ENCODE results near the gene RNH1.
A peak's percentile ranks its signal among the peaks of the same experiment; 100 is the strongest.

RNH1 gene

GRCh38 chr11:506995-507726, at the start of gene RNH1:
Gene RNH1 (minus strand): TSS chr11:507242. CDS start chr11:502162, 5,080 bp downstream.
- DNase-seq, result peak; percentile 87

DNA sequence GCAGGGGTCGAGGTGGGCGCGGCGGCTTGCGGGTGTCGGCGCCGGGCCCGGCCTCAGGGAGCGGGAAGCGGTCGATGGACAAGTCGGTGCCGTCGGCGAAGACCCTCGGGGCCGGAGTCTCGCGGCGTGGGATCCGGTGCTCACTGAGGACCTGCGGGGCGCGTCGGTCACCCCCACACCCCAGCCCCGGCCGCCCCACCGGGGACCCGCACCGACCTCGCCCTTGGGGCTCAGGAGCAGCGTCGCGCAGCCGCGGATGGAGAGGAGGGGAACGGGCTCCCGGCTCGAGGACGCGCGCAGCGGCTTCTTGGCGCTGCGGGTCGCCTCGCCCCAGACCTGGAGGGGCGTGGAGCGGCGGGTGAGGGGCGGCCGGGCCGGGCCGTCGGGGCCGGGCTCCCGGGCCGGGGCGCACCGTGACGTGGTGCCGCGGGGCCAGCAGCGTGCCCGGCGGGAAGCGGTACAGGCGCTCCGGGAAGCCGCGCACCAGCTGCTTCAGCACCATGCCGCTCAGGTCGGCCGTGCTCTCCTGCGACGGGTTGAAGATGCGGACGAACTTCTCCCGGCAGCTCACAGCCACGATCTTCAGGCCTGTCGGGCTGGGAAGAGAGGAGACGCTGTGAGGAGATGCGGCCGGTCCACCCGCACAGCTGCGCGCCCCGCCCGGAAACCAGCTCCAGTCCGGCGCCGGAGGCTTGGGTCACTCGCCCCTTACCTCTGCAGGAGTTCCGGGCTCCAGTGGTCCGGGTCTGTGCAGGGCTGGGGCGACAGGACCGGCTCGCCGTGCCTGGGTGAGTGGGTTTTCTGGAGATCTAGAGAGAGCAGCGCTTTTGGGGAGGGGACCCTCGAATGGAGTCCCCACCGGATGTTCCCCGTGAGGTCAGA, 49.0 kb upstream of the RNH1 start:
- no peak for DNase-seq

- DNase-seq, result peak; percentile 24
Observed at GRCh38 chr11:555227-555779, 48.3 kb upstream of the RNH1 start.

GRCh38 chr11:554428-555226, 47.6 kb upstream of the RNH1 start:
- DNase-seq, result peak; percentile 85

GRCh38 chr11:553988-554340, 46.9 kb upstream of the RNH1 start:
- DNase-seq, result no peak

- no peak for DNase-seq
Observed at GRCh38 chr11:553083-553987, 46.3 kb upstream of the RNH1 start.

- DNase-seq, result no peak
Observed at GRCh38 chr11:551596-551995, 44.6 kb upstream of the RNH1 start.

DNA sequence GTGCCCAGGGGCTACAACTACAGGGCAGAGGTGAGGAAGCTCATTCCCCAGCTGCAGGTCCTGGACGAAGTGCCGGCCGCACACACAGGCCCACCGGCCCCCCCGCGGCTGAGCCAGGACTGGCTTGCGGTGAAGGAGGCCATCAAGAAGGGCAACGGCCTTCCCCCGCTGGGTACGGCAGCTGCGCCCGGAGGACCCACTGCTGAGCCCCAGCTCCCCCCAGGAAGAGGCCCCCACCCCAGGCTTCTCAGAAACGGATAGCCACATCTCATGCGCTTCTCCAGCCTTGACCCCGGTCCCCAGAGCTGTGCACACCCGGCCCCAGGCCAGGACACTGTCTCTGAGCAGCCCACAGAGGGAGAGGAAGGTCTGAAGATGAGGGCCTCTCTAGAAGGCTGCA, 44.1 kb upstream of the RNH1 start:
- no peak for DNase-seq

- no peak for DNase-seq
Observed at GRCh38 chr11:550746-551085, 43.7 kb upstream of the RNH1 start.

DNA sequence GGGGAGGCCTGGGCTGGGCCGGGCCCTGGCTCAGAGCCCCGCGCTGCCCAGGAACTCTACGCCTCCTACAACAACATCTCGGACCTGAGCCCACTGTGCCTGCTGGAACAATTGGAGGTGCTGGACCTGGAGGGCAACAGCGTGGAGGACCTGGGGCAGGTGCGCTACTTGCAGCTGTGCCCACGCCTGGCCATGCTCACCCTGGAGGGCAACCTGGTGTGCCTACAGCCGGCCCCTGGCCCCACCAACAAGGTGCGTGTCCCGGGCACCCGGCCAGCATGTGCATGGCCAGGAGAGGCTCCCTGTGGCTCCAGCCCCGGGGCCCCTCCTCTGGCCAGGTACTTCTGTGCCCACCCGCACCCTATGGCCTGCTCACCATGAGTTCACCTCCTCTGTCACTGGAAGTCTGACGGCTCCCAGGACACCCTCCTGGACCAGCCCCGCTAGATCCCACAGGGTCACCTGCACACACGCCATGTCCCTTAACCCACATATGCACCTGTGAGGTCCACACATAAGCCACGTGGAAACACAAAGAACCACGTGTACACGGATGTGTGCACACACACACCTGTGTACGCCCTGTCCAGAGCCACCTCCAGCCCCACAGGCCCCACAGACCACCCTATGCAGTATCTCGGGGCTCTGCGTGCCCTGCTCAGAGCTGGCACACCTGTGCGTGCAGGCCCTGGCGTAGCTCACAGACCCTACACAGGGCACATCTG, 43.1 kb upstream of the RNH1 start:
- no peak for DNase-seq

DNA sequence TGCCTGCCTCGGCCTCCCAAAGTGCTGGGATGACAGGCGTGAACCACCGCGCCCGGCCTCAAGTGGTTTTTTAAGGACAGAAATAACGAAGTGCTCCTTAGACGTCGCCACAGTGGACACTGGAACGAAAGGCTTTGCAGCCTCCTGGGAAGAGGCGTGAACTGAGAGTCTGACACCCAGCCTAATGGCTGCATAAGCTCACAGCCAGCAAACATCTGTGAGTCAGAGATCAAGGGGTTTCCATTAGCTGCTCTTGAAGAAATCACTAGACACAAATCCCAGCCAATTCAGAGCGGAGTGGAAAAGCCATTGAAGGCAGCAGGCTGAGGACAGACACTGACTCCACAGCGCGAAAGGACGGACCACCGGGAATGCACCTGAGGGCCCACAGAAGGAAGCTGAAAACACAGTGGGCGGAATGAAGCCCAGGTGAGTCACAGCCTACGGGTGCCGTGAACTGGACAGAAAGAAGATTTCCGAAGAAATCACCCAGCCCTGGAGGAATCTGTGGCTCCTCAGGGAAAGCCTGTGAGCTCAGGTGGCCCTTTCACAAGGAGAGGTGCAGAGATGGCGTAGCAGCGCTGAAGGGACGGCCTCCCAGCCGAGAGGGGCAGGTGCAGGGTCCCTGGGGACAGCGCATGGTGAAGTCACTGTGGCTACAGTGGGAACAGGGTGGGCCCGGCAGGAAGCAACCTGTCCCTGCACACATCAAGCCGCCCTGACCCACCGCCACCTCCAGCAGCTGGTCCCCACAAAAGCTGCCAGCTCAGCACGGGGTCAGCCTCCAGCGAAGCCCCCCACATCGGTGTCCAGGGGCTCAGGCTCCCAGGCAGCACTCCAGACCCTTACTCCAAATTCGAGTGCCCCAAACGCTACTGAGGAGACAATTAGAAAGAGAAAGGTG, 41.9 kb upstream of the RNH1 start:
- DNase-seq, result no peak

- DNase-seq, result no peak
Observed at GRCh38 chr11:545171-545570, 38.1 kb upstream of the RNH1 start.

DNA sequence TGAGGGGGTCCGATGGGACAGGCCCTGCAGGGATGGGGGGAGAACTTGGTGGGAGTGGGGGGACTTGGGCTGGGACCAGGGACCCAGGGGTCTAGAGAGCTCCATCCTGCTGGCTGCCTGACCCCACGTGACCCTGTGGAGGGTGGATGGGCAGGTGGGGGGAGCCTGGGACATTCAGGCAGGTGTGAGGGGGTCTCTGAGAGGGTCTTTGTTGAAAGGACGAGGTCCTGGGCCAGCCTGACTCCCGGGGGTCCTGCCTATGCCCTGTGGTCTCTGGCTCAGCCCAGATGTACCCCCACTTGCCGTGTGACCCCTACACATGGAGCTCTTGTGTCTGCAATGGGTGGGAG, 37.8 kb upstream of the RNH1 start:
- DNase-seq, result no peak

- DNase-seq, result no peak
Observed at GRCh38 chr11:541433-541885, 34.4 kb upstream of the RNH1 start.

GRCh38 chr11:540583-541432, 33.8 kb upstream of the RNH1 start:
- DNase-seq, result no peak

DNA sequence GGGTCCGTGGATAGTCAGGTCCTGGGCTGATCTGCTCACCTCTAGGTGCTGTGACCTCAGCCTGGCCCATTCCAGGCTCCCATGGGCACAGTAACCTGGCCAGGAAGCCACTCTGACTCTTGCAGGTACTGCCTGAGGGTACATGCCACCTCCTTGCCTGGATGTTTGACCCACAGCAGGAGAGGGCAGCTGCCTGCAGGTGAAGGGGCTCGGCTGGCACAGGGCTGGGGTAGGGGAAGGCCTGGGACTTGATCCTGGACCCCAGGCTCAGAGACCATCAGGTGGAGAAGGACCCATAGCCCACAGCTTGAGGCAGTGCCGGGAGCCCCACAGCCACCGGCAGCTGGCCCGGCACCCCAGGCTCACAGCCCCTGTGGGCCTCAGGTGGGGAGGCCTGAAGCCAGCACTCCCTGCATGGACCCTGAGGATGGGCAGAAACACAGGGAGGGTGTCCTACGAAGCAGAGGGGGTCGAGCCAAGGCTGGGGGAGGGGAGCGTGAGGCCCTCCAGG, 33.0 kb upstream of the RNH1 start:
- DNase-seq, result no peak

- no peak for DNase-seq
Observed at GRCh38 chr11:538431-539051, 31.5 kb upstream of the RNH1 start.

DNA sequence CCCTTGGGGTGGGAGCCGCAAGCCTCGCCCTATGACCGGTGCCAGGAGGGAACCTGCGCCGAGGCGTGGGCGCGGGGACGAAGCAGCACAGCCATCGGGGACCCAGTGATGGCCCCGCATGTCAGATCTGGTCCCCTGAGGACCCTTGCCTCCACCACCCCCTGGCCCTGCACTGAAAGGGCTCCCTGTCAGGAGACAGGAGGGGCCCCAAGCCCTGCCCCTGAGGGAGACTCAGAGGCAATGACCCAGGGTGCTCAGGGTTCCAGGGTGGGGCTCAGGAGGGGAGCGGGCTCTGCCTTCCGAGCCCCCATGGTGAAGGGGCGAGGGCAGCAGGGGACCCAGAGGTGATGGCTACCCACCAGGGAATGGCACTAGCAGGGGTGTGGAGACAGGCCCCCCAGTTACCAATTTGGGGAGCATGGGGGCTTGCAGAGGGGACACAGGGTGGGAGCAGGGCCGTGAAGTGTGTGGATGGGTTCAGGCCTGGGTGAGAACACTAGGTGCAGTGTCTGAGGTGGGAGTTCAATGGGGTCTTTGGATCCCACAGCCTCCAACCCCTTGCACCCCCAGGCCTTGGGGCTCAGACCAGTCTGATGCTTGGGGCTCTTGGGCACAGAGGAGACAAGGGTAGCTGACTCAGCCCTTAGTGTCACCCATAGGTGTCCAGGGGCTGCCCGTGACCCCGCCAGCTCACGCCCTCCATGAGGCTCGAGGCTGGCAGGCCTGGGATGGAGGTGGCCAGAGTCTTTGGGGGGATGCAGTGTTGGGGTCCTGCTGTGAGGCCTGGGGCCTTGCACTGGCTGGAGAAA, 30.8 kb upstream of the RNH1 start:
- no peak for DNase-seq

All from NCI-H1105 (cell line).